Measurements from ENCODE around the gene MAP2K1.
A peak's percentile ranks its signal among the peaks of the same experiment; 100 is the strongest.

DNA sequence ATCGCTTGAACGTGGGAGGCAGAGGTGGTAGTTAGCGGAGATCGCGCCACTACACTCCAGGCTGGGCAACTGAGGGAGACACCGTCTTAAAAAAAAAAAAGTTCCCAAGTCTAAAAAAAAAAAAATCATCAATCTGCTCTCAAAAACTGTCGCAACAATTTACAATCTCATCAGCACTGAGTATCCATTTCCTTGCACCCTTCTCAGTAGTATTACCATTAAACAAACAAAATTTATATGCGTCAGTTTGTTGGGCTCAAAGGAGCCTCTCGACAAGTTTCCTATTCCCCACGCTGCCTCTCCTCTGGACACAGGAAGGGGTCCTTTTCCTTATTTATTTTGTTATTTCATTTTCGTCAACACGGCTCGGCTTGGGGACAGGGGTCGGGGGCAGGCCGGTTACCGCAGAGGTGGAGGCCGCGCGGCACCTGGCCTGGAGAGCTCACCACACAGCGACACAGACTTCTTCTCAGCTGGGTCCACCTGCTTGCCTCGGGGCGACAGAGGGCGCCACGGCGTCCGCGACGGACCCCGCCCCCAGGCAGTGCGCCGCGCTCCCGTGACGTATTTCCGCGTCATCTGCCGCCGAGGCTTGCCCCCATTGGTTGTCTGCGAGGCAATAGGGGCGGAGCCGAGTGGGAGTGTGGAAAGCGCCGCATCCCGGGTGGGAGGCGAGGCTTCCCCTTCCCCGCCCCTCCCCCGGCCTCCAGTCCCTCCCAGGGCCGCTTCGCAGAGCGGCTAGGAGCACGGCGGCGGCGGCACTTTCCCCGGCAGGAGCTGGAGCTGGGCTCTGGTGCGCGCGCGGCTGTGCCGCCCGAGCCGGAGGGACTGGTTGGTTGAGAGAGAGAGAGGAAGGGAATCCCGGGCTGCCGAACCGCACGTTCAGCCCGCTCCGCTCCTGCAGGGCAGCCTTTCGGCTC, at the start of gene MAP2K1:
- TF ChIP-seq CTCF (IDR thresholded peaks at IDR 0.05; ENCODE audit: low read depth, low read length, poor library complexity, severe bottlenecking), result peak; percentile 81
- TF ChIP-seq EZH2phosphoT487 (IDR thresholded peaks at IDR 0.05; ENCODE audit: borderline replicate concordance, low read length), result no peak
